ENCODE results near the gene SIX1. TPM values are rescaled to one million over a fixed set of nuclear protein-coding genes. Genes with fewer than 3 reads are reported as not detected.
A peak's percentile ranks its signal among the peaks of the same experiment; 100 is the strongest.

Gene SIX1
- total RNA-seq, 2 donors from 2014 or later, result not detected

DNA sequence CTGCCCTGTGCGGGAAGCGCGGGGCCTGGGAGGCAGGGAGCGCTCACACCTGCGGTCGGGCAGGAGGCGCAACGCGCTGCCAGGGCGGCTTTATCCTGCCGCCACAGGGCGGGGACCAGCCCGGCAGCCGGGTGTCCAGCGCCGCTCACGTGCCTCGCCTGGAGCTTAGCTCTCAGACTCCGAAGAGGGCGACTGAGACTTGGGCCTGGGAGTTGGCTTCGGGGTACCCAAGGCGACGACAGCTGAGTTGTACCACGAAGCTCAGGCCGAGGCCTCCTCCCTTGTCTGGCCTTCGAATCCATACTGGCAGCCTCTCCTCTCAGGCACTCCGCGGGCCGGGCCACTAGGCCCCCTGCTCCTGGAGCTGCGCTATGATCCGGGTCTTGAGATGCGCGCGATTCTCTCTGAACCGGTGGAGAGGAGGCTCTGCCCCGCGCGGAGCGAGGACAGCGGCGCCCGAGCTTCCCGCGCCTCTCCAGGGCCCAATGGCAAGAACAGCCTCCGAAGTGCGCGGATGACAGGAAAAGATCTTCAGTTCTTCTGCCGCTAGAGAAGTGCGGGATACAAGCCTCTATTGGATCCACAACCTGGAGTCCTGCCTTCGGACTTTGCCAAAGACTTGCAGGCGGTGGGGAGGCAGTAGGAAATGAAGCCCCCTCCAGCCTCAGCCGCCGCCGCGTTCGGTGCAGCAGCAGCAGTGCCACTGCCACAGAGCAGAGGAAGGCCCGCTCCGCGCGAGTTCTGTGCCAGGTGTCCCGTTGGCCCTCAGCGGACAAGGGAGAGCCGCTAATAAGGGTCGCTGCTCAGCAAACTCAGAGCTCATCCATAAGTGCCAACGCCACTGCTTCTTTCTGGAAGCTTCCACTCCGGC is 6.8 kb downstream of the SIX1 start:
- Mint-ChIP-seq H3K27me3 (peaks cover 68 to 89% of the 10 kb centered on the region in 2 donors), H3K4me1 (ENCODE audit: low read depth in 2 of 2) (peaks cover 5 to 16% of the 10 kb centered on the region in 2 donors), H3K36me3 (no peaks in the 10 kb centered on the region), H3K27ac (no peak overlapping the region), H3K4me3 (peak overlapping the region; percentile 17), H3K9me3 (no peaks in the 10 kb centered on the region)
- DNase-seq (ENCODE audit: low spot score) (no peak), ATAC-seq (peak in 1 of 2 donors; percentile 32)

DNA sequence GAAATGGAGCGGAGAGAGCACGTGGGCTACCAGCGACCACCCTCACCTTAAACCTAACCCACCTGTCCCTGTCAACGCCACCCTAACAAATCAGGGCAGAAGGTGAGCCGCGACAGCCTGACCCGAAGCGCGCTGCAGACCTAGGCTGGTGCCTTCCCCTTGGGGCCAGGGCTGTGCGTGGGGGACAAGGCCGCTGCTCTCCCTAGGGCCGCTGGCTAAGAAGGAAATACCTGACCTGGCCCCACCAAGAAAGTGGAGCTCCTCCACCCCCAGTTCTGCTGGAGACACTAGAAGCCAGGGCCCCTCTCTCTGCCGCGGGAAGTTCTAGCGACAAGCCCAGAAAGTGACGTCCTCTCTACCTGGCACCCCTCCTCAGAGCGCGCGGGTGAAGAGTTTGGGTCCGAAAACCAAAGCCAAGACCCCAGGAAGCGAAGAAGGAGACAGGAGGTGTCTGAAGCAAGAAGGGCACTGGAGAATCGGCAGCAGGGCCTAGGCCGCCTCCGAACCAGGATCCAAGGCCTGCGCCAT is 7.5 kb downstream of the SIX1 start:
- ATAC-seq, result no peak
- Mint-ChIP-seq H3K4me3 (no peak overlapping the region), H3K36me3 (no peaks in the 10 kb centered on the region), H3K4me1 (ENCODE audit: low read depth in 2 of 2) (peaks cover 0 to 10% of the 10 kb centered on the region in 2 donors), H3K27ac (no peak overlapping the region), H3K27me3 (peaks cover 63 to 86% of the 10 kb centered on the region in 2 donors), H3K9me3 (no peaks in the 10 kb centered on the region)
- no peak for DNase-seq (ENCODE audit: low spot score)

DNA sequence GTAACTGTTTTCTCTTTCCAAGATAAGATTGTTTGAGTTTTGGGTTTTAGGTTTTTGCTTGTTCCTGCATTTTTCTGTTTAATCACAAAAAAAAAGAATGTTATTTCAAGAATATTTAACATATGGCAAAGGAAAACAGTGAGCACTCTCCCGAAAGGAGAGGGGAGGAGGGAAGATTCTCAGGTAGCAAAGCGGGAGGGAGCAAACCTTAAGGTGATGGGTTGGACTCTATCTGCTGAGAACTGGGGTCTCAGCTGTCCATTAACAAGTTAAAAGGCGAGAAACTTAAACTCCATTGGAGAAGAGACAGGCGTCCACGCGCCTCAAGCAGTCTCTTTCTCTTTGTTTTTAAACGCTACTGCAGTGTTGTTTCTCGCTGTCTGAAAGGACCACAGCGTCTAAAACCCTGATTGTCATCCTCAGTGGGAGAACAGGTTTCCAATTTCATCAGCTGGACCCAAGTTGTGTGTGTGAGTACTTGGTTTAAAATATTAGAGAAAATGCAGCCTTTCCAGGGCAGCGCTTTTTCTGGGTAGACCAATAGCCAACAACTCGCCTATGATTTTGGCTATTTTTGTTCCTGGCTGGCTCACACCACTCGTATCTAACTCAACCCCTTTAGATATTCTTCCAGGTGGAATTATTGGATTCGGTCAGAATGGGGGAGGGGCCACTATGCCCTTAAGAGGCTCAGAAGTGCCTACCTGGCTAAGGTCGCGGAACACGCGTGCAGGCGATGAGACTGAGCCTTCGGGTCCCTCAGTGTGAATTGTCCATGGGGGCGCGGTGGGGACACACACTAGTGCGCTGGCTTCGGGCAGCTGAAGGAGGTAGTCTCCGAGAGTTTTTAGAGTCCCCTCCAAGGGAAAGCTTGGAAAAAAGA is 8.2 kb downstream of the SIX1 start:
- H3K4me3 Mint-ChIP-seq, result no peak overlapping the region
- no peak overlapping the region for H3K27ac Mint-ChIP-seq
- no peaks in the 10 kb centered on the region for H3K36me3 Mint-ChIP-seq
- no peak for ATAC-seq
- peaks cover 60 to 86% of the 10 kb centered on the region in 2 donors for H3K27me3 Mint-ChIP-seq
- peaks cover 0 to 10% of the 10 kb centered on the region in 2 donors for H3K4me1 Mint-ChIP-seq (ENCODE audit: low read depth in 2 of 2)
- H3K9me3 Mint-ChIP-seq, result no peaks in the 10 kb centered on the region
- no peak for DNase-seq (ENCODE audit: low spot score)

DNA sequence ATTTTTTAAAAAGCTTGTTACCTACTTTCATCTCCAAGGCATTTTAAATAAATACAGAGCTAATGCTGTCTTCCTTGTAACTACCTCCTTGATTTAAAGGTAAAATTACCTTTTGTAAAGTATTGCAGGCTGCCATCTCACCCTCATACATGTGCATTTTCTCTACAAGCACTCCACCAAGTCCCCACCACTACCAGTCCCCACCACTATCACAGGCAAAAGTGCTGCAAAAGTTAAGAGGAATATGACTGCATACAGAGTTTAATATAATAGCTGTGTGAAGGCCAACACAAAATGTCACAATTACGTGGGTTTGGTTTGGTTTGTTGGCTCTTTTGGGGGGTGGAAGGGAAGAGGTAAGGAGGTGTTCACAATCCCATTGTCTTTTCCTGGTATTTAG is 9.6 kb downstream of the SIX1 start:
- Mint-ChIP-seq H3K4me3 (no peak overlapping the region), H3K9me3 (no peaks in the 10 kb centered on the region), H3K27me3 (peaks cover 53 to 81% of the 10 kb centered on the region in 2 donors), H3K36me3 (no peaks in the 10 kb centered on the region), H3K4me1 (ENCODE audit: low read depth in 2 of 2) (peaks cover 0 to 7% of the 10 kb centered on the region in 2 donors), H3K27ac (no peak overlapping the region)
- DNase-seq (ENCODE audit: low spot score) (no peak), ATAC-seq (no peak)

DNA sequence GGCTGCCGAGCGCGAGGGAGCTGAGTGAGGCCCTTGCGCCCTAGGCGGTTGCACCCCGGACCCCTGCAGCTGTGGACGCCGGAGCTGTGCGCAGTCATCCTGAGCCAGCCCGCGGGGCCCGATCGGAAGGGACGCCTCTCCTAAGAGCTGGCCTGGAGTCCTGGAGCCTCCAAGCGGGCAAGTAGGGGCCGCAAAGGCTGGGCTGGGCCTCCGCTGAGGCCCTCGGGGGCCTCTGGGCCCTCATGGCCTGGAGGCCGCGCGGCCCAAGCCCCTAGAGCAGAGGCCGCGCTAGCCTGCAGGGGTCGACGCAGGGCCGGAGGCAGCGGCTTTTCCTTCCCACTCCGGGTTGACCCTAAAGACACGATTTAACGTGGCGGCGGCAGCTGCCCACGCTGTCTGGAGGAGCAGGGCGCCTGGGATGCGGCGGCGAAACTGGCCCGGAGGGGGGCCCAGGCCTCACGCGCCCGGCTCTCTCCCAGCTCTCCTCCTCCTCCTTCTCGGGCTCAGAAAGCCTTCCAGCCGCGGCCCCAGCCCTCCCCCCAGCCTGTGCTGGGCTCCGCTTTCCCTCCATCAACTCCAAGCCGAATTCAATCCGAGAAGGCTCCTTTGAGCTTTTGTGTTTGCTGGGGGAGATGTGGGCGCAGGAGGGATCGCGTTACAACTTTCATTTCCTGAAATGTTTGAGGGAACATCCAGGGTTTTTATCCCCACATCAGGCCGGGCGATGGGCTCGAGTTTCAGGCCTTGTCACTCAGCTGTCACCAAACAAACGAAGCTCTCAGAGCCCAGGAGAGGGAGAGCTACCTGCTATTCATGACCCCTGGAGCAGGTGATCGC is 11.6 kb downstream of the SIX1 start:
- no peaks in the 10 kb centered on the region for H3K36me3 Mint-ChIP-seq
- H3K27ac Mint-ChIP-seq, result no peak overlapping the region
- H3K4me3 Mint-ChIP-seq, result no peak overlapping the region
- DNase-seq (ENCODE audit: low spot score) (no peak), ATAC-seq (peak; percentile 36 to 60)
- H3K9me3 Mint-ChIP-seq, result no peaks in the 10 kb centered on the region
- peaks cover 44 to 61% of the 10 kb centered on the region in 2 donors for H3K27me3 Mint-ChIP-seq
- peaks cover 4 to 8% of the 10 kb centered on the region in 2 donors for H3K4me1 Mint-ChIP-seq (ENCODE audit: low read depth in 2 of 2)

DNA sequence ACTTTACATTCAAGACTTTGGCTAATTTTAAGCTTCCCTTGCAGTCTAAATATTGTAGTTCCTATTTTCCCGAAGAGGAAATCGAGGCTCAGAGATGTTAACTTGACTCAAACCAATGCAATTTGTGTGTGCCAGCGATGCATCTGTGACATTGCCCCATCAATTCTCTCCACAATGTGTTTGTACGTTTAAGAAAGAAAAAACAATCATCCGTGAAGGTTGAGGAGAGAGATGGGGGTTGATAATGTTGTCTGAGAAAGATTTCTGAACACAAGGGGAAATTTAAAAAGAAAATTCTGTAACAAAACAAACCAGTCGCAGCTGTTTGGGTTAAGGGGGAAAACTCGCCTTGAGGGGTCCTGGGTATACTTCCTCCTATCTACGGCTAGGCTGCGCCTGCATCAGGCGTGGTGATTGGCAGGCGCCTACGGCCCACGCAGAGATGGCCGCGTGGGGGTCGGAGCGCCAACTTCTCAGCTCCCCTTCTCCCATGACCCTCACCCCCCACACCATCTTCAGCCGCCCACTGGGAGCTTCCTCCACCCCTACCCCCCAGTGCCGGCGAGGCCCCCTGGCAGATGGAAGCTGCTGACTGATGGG is 12.3 kb downstream of the SIX1 start:
- peaks cover 44 to 61% of the 10 kb centered on the region in 2 donors for H3K27me3 Mint-ChIP-seq
- H3K4me3 Mint-ChIP-seq, result no peak overlapping the region
- H3K27ac Mint-ChIP-seq, result no peak overlapping the region
- ATAC-seq, result no peak
- H3K9me3 Mint-ChIP-seq, result no peaks in the 10 kb centered on the region
- H3K4me1 Mint-ChIP-seq (ENCODE audit: low read depth in 2 of 2), result peaks cover 9% of the 10 kb centered on the region in 2 donors
- H3K36me3 Mint-ChIP-seq, result no peaks in the 10 kb centered on the region
- no peak for DNase-seq (ENCODE audit: low spot score)

DNA sequence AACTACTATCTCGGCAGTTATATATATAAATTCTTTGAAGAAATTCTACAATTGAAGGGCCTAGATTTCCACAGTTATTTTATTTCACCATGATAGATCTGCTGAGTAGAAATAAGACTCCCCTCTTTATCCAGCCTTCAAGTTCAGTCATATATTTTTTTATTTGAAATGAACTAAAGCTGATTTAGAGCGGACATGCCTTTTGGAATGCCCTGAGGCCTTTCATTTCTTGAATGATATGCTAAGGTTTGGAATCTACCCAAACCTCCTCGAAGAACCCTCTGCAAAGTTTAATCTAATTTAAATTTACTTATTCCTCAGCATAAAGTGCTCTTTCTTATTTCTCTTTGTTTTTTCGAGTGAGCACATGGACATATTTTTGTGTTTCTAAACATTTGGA is 15.1 kb downstream of the SIX1 start:
- ATAC-seq (no peak), DNase-seq (ENCODE audit: low spot score) (no peak)
- Mint-ChIP-seq H3K27me3 (peaks cover 35 to 46% of the 10 kb centered on the region in 2 donors), H3K4me3 (no peak overlapping the region), H3K27ac (no peak overlapping the region), H3K4me1 (ENCODE audit: low read depth in 2 of 2) (peaks cover 9% of the 10 kb centered on the region in 2 donors), H3K36me3 (no peaks in the 10 kb centered on the region), H3K9me3 (no peaks in the 10 kb centered on the region)

DNA sequence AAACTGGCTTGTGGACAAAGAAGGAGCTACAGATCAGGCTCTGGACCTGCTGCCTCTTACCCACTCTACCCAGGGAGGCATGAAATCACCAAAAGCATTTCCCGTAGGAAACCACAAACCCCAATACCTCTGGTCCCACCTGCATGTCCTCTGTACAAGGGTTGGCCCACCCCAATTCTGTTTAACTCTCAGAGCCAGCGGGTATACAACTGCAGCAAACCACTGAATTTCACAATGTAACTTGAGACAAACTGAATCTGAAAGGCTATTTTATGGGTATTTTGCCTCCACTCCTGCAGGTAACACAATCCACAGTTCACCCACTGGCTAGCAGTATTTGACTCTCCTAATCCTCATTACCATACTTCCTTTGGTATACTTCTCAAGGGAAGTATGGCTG is 16.5 kb downstream of the SIX1 start:
- Mint-ChIP-seq H3K27me3 (peaks cover 32 to 33% of the 10 kb centered on the region in 2 donors), H3K4me3 (peak overlapping the region; percentile 11), H3K36me3 (no peaks in the 10 kb centered on the region), H3K9me3 (no peaks in the 10 kb centered on the region), H3K27ac (no peak overlapping the region), H3K4me1 (ENCODE audit: low read depth in 2 of 2) (peaks cover 5 to 9% of the 10 kb centered on the region in 2 donors)
- ATAC-seq (peak in 1 of 2 donors; percentile 49), DNase-seq (ENCODE audit: low spot score) (no peak)

DNA sequence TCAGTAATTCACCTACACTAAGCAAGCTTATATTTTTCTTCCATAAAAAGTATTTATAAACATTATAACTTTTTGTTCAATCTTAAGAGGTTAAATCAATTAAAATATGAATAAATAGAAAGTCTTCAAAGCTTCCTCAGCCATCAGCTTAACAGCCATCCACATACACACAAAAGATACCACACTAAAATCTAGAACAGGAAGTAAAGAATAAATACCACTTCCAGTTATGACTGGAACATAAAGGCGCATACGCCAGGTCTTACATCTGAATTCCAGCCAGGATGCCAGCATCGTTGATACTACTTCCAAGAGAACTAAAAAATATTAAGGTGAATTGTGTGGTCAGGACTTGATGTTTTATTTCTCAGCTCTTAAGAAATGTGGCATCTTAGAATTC is 17.0 kb downstream of the SIX1 start:
- Mint-ChIP-seq H3K4me1 (ENCODE audit: low read depth in 2 of 2) (peaks cover 5 to 9% of the 10 kb centered on the region in 2 donors), H3K4me3 (peak overlapping the region; percentile 11), H3K27me3 (peaks cover 32 to 33% of the 10 kb centered on the region in 2 donors), H3K9me3 (no peaks in the 10 kb centered on the region), H3K36me3 (no peaks in the 10 kb centered on the region), H3K27ac (no peak overlapping the region)
- DNase-seq (ENCODE audit: low spot score) (no peak), ATAC-seq (peak in 1 of 2 donors; percentile 60)

DNA sequence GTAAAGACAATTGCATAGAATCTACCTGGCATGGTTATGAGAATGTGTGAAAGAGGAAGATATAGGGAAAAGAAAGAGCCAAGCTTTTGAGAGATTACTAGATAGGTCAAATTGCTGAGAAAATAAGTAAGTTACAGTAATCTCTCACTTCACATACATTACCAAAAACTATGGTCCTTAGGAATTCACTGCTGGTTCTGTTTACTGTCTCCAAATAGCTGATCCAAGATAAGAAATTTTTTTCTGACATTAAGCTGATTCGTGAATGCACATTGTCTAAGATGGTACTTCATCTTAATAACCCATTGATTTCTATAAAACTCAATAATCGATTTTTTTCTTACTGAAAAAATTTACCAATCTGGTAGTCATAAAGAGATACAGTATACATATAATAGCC is 17.4 kb downstream of the SIX1 start:
- peaks cover 29 to 30% of the 10 kb centered on the region in 2 donors for H3K27me3 Mint-ChIP-seq
- H3K4me1 Mint-ChIP-seq (ENCODE audit: low read depth in 2 of 2), result peaks cover 5 to 9% of the 10 kb centered on the region in 2 donors

DNA sequence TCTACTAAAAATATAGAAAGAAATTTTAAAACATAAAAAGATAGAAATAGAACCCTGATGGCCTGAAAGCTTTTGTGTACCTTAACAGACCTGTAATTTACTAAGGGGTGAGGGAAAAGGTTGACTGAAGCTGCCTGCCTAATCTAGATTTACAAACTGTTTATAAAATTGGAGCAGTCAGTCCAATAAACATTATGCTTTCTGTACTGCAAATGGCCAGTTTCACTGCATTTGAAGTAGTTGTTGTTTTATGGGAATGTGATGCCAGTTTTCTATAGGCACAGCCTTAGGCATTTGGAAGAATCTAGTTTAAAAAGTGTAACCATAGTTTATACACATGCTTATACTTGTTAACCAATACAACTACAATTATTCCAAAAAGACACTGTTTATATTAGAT is 19.1 kb downstream of the SIX1 start:
- no peaks in the 10 kb centered on the region for H3K9me3 Mint-ChIP-seq
- H3K27ac Mint-ChIP-seq, result no peak overlapping the region
- H3K27me3 Mint-ChIP-seq, result peaks cover 18 to 28% of the 10 kb centered on the region in 2 donors
- H3K4me1 Mint-ChIP-seq (ENCODE audit: low read depth in 2 of 2), result peaks cover 5 to 9% of the 10 kb centered on the region in 2 donors
- H3K36me3 Mint-ChIP-seq, result no peaks in the 10 kb centered on the region
- H3K4me3 Mint-ChIP-seq, result no peak overlapping the region
- ATAC-seq (no peak), DNase-seq (ENCODE audit: low spot score) (no peak)

More for the DNA sequence above, 17.4 kb downstream of the SIX1 start:
- H3K9me3 Mint-ChIP-seq, result no peaks in the 10 kb centered on the region
- DNase-seq (ENCODE audit: low spot score) (no peak), ATAC-seq (no peak)
- H3K36me3 Mint-ChIP-seq, result no peaks in the 10 kb centered on the region
- H3K4me3 Mint-ChIP-seq, result no peak overlapping the region
- no peak overlapping the region for H3K27ac Mint-ChIP-seq

DNA sequence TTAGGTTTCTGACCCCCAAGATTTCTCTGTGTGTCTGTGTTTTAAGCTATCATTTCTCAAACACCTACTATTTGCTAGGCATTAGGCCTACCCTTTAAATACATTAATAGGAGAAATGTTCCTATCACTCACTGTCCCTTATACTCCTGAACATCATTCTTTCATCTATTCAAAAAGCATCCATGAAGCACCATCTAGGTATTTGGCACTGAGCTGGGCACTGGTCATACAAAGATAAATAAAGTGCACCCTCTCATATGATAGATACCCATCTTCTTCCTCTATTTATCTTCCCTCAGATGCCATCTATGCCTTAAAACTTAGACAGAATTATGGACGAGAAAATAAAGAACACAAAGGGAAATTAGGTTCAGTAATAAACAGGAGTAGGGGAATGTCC is 20.4 kb downstream of the SIX1 start:
- H3K27ac Mint-ChIP-seq, result no peak overlapping the region

DNA sequence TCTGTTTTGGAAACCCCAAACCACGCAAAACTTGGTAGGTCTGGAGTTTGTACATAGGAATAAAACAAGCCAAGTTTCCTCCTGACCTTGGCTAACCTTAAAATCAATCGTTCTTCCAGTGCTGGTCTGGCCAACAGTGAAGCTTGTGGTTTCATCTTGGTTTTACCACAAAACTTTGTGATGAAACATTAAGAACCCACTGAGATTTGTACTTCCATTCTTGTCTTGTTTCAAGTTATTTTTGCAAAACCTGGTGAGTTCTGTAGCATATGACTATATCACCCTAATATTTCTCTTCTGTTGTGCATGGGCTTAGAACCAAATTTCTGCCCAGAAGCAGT is 26.4 kb downstream of the SIX1 start:
- Mint-ChIP-seq H3K36me3 (no peaks in the 10 kb centered on the region), H3K27me3 (peaks cover 18 to 23% of the 10 kb centered on the region in 2 donors), H3K27ac (no peak overlapping the region), H3K9me3 (no peaks in the 10 kb centered on the region), H3K4me3 (no peak overlapping the region), H3K4me1 (ENCODE audit: low read depth in 2 of 2) (no peaks in the 10 kb centered on the region)
- DNase-seq (ENCODE audit: low spot score) (no peak), ATAC-seq (no peak)

More for the DNA sequence above, 20.4 kb downstream of the SIX1 start:
- ATAC-seq (no peak), DNase-seq (ENCODE audit: low spot score) (no peak)
- H3K36me3 Mint-ChIP-seq, result no peaks in the 10 kb centered on the region
- peaks cover 5 to 9% of the 10 kb centered on the region in 2 donors for H3K4me1 Mint-ChIP-seq (ENCODE audit: low read depth in 2 of 2)
- H3K27me3 Mint-ChIP-seq, result peaks cover 23 to 33% of the 10 kb centered on the region in 2 donors
- no peaks in the 10 kb centered on the region for H3K9me3 Mint-ChIP-seq
- H3K4me3 Mint-ChIP-seq, result no peak overlapping the region

All from natural killer cell treated with Interleukin-12 subunit alpha and Interleukin-12 subunit beta and Interleukin-15 and Interleukin-18, amount 100 ng/mL, for 72 hours (primary cell).